Hepatocyte (in vitro differentiated cells): ENCODE results near the gene PRDM7.

Experiments
- EZH2 ChIP-seq: fragments of 200-600 bp; sonication (generic); IDR thresholded peaks from 2 replicates; pipeline ENCODE4 v1.6.1; 2016; ENCODE audit warnings: antibody characterized with exemption, mild to moderate bottlenecking, borderline replicate concordance
- EZH2phosphoT487 ChIP-seq: fragments of 200-600 bp; sonication (generic); IDR thresholded peaks from one replicate; pipeline ENCODE4 v1.6.1; 2018; ENCODE audit warnings: antibody characterized with exemption, mild to moderate bottlenecking, low read depth, moderate library complexity; ENCODE audit not compliant: unreplicated experiment, severe bottlenecking
- TF ChIP-seq, protein P1 (sequence below): fragments of 200-600 bp; sonication (generic); IDR thresholded peaks from 2 replicates; pipeline ENCODE4 v1.5.1; 2016; ENCODE audit warnings: antibody characterized with exemption, mild to moderate bottlenecking; ENCODE audit not compliant: poor library complexity

DNA sequence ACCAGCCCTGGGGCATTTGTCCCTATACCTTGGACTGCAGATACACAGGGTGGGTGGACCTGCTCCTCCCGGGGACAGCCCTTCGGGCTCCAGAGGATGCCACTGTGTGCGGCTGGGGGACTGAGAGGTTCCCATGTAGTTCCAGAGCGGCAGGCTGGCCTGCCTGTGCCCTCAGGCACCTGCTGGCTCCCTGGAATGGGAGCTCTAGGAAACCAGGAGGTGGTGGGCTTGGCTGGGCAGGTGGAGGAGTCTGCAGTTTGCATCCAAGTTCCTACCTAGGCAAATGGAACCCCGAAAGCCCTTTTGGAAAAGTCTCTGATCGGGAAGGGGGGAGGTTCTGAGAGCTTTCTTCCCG lies 58.9 kb downstream of the PRDM7 start:
- TF ChIP-seq, protein P1, sequence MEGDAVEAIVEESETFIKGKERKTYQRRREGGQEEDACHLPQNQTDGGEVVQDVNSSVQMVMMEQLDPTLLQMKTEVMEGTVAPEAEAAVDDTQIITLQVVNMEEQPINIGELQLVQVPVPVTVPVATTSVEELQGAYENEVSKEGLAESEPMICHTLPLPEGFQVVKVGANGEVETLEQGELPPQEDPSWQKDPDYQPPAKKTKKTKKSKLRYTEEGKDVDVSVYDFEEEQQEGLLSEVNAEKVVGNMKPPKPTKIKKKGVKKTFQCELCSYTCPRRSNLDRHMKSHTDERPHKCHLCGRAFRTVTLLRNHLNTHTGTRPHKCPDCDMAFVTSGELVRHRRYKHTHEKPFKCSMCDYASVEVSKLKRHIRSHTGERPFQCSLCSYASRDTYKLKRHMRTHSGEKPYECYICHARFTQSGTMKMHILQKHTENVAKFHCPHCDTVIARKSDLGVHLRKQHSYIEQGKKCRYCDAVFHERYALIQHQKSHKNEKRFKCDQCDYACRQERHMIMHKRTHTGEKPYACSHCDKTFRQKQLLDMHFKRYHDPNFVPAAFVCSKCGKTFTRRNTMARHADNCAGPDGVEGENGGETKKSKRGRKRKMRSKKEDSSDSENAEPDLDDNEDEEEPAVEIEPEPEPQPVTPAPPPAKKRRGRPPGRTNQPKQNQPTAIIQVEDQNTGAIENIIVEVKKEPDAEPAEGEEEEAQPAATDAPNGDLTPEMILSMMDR: no peak
- no peak for TF ChIP-seq EZH2
- no peak for TF ChIP-seq EZH2phosphoT487
